ENCODE results near the gene ESYT1. TPM values are rescaled to one million over a fixed set of nuclear protein-coding genes. Genes with fewer than 3 reads are reported as not detected.

The ESYT1 gene
- total and polyA plus RNA-seq, 9 of the 15 experiments (the other 6 are each of a cell fraction or from before 2014, with no cell fraction given): 132 to 420 (median 164) TPM

DNA sequence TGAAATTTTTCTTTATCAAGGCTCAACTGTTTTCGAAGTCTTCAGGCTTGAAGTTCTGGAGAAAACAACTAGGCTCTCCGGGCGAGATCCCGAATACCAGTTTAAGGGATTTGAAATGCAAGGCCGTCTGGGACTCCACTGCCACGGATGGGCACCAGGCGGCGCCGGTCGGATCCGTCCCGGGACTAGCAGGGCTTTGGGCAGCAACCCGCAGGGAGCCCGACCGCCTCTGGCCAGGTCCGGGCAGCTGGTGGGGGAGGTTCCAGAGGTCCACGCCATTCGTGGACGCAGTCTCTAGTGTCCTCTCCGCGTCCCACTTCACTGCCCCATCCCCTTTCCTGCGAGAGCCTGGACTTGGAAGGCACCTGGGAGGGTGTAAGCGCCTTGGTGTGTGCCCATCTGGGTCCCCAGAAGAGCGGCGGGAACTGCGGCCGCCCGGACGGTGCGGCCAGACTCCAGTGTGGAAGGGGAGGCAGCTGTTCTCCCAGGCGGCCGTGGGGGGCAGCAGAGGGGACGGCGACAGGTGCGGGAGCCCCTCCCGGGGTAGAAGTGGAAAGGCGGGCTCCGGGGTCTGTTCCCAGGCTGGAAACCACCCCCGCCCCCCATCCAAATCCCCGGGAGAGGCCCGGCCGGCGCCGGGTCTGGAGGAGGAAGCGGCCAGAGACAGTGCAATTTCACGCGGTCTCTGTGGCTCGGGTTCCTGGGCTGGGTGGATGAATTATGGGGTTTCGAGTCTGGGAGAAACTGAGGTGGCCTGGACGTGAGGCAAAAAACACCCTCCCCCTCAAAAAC, 48.9 kb upstream of the ESYT1 start (continued):
- TF ChIP-seq, protein P1, sequence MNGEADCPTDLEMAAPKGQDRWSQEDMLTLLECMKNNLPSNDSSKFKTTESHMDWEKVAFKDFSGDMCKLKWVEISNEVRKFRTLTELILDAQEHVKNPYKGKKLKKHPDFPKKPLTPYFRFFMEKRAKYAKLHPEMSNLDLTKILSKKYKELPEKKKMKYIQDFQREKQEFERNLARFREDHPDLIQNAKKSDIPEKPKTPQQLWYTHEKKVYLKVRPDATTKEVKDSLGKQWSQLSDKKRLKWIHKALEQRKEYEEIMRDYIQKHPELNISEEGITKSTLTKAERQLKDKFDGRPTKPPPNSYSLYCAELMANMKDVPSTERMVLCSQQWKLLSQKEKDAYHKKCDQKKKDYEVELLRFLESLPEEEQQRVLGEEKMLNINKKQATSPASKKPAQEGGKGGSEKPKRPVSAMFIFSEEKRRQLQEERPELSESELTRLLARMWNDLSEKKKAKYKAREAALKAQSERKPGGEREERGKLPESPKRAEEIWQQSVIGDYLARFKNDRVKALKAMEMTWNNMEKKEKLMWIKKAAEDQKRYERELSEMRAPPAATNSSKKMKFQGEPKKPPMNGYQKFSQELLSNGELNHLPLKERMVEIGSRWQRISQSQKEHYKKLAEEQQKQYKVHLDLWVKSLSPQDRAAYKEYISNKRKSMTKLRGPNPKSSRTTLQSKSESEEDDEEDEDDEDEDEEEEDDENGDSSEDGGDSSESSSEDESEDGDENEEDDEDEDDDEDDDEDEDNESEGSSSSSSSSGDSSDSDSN (IDR thresholded peaks at IDR 0.05; ENCODE audit: borderline replicate concordance in 1 of 2, low read depth in 2 of 2, low read length in 2 of 2): peak in 1 of 2 experiments; percentile 57; a peak in 1 of 4 replicates
- TF ChIP-seq EP400 (IDR thresholded peaks at IDR 0.05) (no peak), MAZ (CRISPR knock-in tag; conservative IDR thresholded peaks at IDR 0.05 in 1 of 2, IDR thresholded peaks at IDR 0.05 in 1 of 2) (peak; percentile 18 to 25; a peak in 3 of 4 replicates), FOS (IDR thresholded peaks at IDR 0.05; ENCODE audit: extremely low read depth, insufficient read length) (no peak), SMAD4 (CRISPR knock-in tag; conservative IDR thresholded peaks at IDR 0.05) (peak; percentile 36), KAT7 (CRISPR knock-in tag; IDR thresholded peaks at IDR 0.05; ENCODE audit: borderline replicate concordance) (no peak), RB1 (IDR thresholded peaks at IDR 0.05; ENCODE audit: low read depth) (peak; percentile 52; the same call in 1 of the 2 replicates), SNIP1 (IDR thresholded peaks at IDR 0.05; ENCODE audit: low read depth) (no peak), ZNF239 (CRISPR knock-in tag; IDR thresholded peaks at IDR 0.05) (no peak), CEBPB (tag; IDR thresholded peaks at IDR 0.05) (no peak), HNRNPLL (IDR thresholded peaks at IDR 0.05; ENCODE audit: low read depth, low read length, poor library complexity, severe bottlenecking) (no peak), FUS (optimal IDR thresholded peaks at IDR 0.05; ENCODE audit: low read depth, low read length) (no peak), ZNF644 (tag; IDR thresholded peaks at IDR 0.05; ENCODE audit: low read depth) (no peak), ZNF436 (CRISPR knock-in tag; IDR thresholded peaks at IDR 0.05) (no peak)
- TF ChIP-seq, protein P2, sequence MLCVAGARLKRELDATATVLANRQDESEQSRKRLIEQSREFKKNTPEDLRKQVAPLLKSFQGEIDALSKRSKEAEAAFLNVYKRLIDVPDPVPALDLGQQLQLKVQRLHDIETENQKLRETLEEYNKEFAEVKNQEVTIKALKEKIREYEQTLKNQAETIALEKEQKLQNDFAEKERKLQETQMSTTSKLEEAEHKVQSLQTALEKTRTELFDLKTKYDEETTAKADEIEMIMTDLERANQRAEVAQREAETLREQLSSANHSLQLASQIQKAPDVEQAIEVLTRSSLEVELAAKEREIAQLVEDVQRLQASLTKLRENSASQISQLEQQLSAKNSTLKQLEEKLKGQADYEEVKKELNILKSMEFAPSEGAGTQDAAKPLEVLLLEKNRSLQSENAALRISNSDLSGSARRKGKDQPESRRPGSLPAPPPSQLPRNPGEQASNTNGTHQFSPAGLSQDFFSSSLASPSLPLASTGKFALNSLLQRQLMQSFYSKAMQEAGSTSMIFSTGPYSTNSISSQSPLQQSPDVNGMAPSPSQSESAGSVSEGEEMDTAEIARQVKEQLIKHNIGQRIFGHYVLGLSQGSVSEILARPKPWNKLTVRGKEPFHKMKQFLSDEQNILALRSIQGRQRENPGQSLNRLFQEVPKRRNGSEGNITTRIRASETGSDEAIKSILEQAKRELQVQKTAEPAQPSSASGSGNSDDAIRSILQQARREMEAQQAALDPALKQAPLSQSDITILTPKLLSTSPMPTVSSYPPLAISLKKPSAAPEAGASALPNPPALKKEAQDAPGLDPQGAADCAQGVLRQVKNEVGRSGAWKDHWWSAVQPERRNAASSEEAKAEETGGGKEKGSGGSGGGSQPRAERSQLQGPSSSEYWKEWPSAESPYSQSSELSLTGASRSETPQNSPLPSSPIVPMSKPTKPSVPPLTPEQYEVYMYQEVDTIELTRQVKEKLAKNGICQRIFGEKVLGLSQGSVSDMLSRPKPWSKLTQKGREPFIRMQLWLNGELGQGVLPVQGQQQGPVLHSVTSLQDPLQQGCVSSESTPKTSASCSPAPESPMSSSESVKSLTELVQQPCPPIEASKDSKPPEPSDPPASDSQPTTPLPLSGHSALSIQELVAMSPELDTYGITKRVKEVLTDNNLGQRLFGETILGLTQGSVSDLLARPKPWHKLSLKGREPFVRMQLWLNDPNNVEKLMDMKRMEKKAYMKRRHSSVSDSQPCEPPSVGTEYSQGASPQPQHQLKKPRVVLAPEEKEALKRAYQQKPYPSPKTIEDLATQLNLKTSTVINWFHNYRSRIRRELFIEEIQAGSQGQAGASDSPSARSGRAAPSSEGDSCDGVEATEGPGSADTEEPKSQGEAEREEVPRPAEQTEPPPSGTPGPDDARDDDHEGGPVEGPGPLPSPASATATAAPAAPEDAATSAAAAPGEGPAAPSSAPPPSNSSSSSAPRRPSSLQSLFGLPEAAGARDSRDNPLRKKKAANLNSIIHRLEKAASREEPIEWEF (CRISPR knock-in tag; IDR thresholded peaks at IDR 0.05): no peak
- TF ChIP-seq, protein P3, sequence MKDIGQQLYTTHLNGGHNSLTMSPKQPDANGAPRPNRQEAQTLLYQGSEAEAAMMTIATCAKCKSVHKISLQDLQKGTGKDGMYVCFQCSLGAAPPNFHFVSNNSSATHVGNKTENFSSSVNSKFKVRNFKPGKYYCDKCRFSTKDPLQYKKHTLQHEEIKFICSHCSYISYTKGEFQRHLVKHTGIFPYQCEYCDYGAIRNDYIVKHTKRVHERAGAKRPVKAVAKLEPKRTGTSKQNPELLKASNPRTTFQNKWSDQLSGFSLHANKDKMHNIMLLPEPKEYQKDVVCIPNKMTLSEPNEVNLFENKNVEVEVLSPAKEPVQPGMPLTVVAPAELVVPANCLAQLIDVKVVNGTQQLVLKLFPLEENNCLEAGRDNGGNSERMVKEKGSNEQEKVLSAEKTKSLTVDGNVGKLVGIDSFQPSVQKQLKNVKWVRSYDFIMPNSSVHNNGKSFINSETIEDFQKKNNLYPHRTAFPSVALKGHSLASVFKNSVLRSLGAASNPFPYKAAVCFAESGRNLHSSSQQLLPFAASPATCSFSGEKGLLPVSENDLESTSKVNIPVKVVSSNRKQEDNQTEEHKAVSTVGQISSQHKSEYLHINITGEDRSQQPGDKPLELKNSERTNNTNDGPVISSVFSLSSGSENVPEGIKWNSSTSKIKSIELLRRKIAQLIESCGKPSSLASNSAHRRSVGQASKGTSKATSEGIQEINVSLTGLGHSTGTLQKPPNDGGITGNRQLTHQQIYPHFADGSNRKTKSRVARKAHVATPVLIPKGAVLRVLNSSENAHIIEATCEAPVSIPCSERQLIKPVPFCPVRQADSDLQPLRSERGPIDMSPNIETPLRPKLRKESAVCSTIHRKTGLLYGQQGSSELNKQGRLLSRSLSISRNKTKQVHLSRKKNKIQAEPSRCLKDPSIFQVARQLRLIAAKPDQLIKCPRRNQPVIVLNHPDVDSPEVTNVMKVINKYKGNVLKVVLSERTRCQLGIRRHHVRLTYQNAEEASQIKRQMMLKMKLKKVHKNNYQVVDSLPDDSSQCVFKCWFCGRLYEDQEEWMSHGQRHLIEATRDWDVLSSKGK (CRISPR knock-in tag; IDR thresholded peaks at IDR 0.05): no peak

Data from K562 (cell line).